Right atrium auricular region (tissue), 2 donors: ENCODE results near the gene GCKR. TPM values are rescaled to one million over a fixed set of nuclear protein-coding genes. Genes with fewer than 3 reads are reported as not detected.

Source experiments
- DNase-seq: peaks from one replicate; pipeline ENCODE4 v3.0.0-alpha.2; 2019; ENCODE audit warnings: low spot score
- H3K27ac ChIP-seq, 2 donors: fragments of 200-600 bp; sonication (generic); 1 replicate in 1 of 2; 2 replicates in 1 of 2; pipeline ENCODE4 v1.5.1; 2016 to 2019
- H3K27me3 ChIP-seq, 2 donors: fragments of 200-600 bp; sonication (generic); one replicate each; pipeline versions ENCODE4 v1.5.1 to v1.6.0; 2017 to 2019
- H3K36me3 ChIP-seq: fragments of 200-600 bp; sonication (generic); one replicate; pipeline ENCODE4 v1.5.1; 2016
- H3K4me1 ChIP-seq, 2 donors: fragments of 200-600 bp; sonication (generic); one replicate each; pipeline versions ENCODE4 v1.5.1 to v1.6.0; 2017 to 2019
- H3K4me3 ChIP-seq, 2 donors: fragments of 200-600 bp; sonication (generic); 1 replicate in 1 of 2; 2 replicates in 1 of 2; pipeline ENCODE4 v1.5.1; 2017 to 2019; ENCODE audit warnings: mild to moderate bottlenecking in 1 of 2, moderate library complexity in 1 of 2
- H3K9me3 ChIP-seq, 2 donors: fragments of 200-600 bp; sonication (generic); one replicate each; pipeline ENCODE4 v1.5.1; 2019
- total RNA-seq, 2 donors: library from RNA; depleted of rRNA; stranded (reverse); fragments of >200 nt; gene quantifications; one replicate each; pipeline ENCODE4 v1.1.0, GENCODE V29; 2016
- TF ChIP-seq, protein P1 (sequence below), 2 donors: fragments of 200-600 bp; sonication (generic); IDR thresholded peaks; one replicate each; pipeline ENCODE4 v1.5.1; 2019; ENCODE audit warnings: antibody characterized with exemption in 2 of 2

The GCKR gene
- total RNA-seq, 2 donors from 2014 or later: 1.9 TPM; not detected in 1

DNA sequence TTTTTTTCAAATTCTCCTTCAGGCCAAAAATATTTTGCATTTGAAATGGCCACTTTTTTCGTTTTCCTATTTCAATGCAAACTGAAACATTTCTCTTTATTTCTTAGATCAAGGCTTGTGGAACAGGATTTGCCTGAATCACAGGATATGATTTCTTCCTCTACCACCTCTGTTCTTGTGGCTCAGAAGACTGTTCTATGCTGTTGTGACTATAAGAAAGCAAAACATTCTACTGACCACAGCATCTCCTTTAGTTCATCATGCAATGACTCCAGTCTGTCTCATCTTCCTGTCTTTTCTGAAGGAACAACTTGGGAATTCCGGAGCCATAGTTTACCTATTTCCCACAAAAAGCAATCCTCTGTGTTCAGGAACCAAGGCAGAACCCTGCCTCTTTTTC lies 70.0 kb downstream of the GCKR start:
- H3K27me3 ChIP-seq: no peaks in the 10 kb centered on the region
- no peaks in the 10 kb centered on the region for H3K9me3 ChIP-seq
- H3K27ac ChIP-seq: no peak overlapping the region
- TF ChIP-seq, protein P1, sequence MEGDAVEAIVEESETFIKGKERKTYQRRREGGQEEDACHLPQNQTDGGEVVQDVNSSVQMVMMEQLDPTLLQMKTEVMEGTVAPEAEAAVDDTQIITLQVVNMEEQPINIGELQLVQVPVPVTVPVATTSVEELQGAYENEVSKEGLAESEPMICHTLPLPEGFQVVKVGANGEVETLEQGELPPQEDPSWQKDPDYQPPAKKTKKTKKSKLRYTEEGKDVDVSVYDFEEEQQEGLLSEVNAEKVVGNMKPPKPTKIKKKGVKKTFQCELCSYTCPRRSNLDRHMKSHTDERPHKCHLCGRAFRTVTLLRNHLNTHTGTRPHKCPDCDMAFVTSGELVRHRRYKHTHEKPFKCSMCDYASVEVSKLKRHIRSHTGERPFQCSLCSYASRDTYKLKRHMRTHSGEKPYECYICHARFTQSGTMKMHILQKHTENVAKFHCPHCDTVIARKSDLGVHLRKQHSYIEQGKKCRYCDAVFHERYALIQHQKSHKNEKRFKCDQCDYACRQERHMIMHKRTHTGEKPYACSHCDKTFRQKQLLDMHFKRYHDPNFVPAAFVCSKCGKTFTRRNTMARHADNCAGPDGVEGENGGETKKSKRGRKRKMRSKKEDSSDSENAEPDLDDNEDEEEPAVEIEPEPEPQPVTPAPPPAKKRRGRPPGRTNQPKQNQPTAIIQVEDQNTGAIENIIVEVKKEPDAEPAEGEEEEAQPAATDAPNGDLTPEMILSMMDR (IDR thresholded peaks at IDR 0.05): no peak
- no peaks in the 10 kb centered on the region for H3K4me1 ChIP-seq
- DNase-seq: no peak
- H3K4me3 ChIP-seq: no peak overlapping the region
- H3K36me3 ChIP-seq: no peaks in the 10 kb centered on the region

DNA sequence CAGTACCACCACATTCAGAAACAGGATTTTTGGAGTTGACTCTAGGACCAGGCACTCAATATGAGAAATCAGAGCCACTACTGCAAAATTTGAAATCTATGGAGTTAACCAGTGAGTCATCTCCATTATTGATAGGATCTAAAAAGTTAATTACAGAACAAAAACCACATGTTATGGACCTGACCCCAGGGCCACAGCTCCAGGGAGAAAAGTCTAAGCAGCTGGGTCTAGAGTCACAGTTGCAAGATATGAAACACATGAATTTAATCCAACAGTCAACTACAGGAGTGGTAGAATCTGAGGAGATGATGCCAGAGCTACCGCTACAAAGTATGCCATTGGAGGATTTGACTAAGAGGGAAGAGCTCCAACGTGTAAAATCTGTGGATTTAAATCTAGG lies 72.8 kb downstream of the GCKR start:
- Histone ChIP-seq H3K4me1 (no peaks in the 10 kb centered on the region), H3K36me3 (no peaks in the 10 kb centered on the region), H3K27ac (no peak overlapping the region), H3K4me3 (no peak overlapping the region), H3K9me3 (no peaks in the 10 kb centered on the region), H3K27me3 (no peaks in the 10 kb centered on the region)
- TF ChIP-seq, protein P1 (IDR thresholded peaks at IDR 0.05): no peak
- DNase-seq: no peak

DNA sequence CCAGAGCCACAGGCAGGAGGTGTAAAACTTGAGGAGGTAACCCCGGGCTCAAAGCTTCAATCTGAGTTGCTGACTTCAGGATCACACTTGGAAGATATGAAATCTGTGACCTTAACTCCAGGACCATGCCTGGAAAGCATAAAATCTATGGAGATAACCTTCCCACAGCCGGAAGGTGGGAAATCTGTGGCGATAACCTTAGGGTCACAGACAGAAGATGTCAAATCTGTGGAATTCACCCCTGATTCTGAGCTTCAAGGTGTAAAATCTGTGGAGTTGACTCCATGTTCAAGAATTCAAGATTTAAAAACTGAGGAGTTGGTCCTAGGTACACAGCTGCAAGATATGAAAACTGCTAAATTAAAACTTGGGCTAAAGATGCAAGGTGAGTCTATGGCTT lies 74.6 kb downstream of the GCKR start:
- DNase-seq: no peak

DNA sequence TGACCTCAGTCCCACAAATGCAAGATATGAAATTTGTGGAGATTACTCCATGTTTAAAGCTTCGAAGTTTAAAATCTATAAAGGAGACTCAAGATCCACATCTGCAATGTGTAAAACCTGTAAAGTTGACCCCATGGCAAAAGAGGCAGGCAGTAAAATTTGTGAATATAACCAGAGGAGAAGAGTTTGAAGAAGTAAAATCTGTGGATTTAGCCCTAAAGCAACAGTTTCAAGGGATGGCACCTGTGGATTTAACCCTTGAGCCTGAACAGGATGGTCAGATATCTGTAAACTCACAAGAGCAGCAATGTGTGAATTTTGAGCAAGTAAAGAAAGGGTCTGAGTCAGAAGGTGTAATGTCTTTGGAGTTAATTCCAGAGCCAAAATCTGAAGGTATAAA lies 75.0 kb downstream of the GCKR start:
- peaks cover 0 to 11% of the 10 kb centered on the region in 2 donors for H3K9me3 ChIP-seq
- DNase-seq: no peak
- H3K36me3 ChIP-seq: no peaks in the 10 kb centered on the region
- H3K4me3 ChIP-seq: no peak overlapping the region
- TF ChIP-seq, protein P1 (IDR thresholded peaks at IDR 0.05): no peak
- no peaks in the 10 kb centered on the region for H3K27me3 ChIP-seq
- H3K27ac ChIP-seq: no peak overlapping the region
- no peaks in the 10 kb centered on the region for H3K4me1 ChIP-seq

More for the DNA sequence above, 74.6 kb downstream of the GCKR start:
- Histone ChIP-seq H3K27ac (no peak overlapping the region), H3K36me3 (no peaks in the 10 kb centered on the region), H3K4me3 (no peak overlapping the region), H3K27me3 (no peaks in the 10 kb centered on the region), H3K4me1 (no peaks in the 10 kb centered on the region), H3K9me3 (peaks cover 0 to 7% of the 10 kb centered on the region in 2 donors)
- TF ChIP-seq, protein P1 (IDR thresholded peaks at IDR 0.05): no peak

DNA sequence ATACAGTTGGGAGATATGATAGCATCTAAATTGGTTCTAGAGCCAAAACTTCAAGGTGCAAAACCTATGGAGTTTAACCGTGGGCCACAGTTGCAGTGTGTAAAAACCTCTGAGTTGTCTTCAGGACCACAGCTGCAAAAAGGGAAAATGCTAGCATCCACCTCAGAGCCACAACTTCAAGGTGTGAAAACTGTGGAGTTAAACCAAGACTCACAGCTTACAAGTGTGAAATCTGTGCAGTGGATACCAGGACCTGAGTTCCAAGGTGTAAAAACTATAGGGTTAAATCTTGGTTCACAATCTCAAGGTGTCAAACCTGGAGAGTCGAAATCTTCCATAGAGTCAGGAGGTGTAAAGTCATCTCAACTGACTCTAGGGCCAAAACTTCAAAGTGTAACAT lies 75.8 kb downstream of the GCKR start:
- TF ChIP-seq, protein P1 (IDR thresholded peaks at IDR 0.05): no peak
- no peak for DNase-seq
- no peak overlapping the region for H3K27ac ChIP-seq
- no peaks in the 10 kb centered on the region for H3K4me1 ChIP-seq
- H3K36me3 ChIP-seq: no peaks in the 10 kb centered on the region
- no peaks in the 10 kb centered on the region for H3K27me3 ChIP-seq
- H3K9me3 ChIP-seq: peaks cover 0 to 18% of the 10 kb centered on the region in 2 donors
- no peak overlapping the region for H3K4me3 ChIP-seq

DNA sequence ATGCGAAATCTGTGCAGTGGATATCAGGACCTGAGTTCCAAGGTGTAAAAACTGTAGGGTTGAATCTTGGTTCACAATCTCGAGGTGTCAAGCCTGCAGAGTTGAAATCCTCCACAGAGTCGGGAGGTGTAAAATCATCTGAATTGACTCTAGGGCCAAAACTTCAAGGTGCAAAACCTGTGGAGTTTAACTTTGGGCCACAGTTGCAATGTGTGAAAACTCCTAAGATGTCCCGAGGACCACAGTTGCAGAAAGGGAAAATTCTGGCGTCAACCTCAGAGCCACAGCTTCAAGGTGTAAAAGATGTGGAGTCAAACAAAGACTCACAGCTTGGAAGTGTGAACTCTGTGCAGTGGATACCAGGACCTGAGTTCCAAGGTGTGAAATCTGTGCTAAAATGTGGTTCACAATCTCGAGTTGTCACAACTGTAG lies 76.4 kb downstream of the GCKR start:
- Histone ChIP-seq H3K27me3 (no peaks in the 10 kb centered on the region), H3K27ac (no peak overlapping the region), H3K9me3 (peaks cover 0 to 24% of the 10 kb centered on the region in 2 donors), H3K36me3 (no peaks in the 10 kb centered on the region), H3K4me3 (no peak overlapping the region), H3K4me1 (no peaks in the 10 kb centered on the region)
- DNase-seq: no peak
- TF ChIP-seq, protein P1 (IDR thresholded peaks at IDR 0.05): no peak
